TTC549 (cell line): ENCODE measurements around the gene CAMTA1.

Experiments used
- FAIRE-seq: peaks from 2 replicates; lab custom pipeline; 2012; peaks lifted over from hg19 to GRCh38; lab: Jason Lieb, UNC

The CAMTA1 gene

DNA sequence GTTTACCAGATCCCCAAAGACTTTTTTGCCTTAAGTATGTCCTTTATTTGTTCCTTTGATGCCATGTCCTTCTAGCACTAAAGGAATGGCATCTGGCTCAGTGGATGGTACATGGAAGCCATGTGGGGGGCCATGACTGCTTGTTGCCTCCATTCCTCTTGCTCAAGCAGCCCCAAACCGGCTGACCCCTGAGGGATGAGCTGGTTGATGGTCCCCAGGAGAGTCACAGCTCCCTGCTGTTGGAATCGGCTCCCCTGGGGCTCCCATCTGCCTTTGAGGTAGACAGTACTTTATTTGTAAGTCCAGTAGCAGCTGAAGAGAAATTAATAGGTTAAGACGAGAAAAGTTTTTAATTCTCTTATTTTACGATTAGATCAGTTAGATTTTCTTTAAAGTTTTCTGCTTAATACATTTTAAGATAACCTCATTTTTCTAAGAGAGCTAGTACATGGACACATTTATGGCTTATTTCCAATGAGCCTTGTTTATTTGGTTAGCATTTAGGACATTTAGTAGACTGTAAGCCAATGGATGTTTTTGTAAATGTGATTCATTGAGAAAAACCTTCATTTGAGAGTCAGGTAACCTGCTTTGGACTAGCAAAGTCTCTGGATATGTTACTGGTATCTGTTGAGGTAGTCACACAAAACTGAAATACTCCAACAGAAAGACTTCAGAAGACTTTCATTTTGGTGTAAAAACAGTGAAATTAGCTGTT lies 88.2 kb downstream of the CAMTA1 start:
- FAIRE-seq = no peak

DNA sequence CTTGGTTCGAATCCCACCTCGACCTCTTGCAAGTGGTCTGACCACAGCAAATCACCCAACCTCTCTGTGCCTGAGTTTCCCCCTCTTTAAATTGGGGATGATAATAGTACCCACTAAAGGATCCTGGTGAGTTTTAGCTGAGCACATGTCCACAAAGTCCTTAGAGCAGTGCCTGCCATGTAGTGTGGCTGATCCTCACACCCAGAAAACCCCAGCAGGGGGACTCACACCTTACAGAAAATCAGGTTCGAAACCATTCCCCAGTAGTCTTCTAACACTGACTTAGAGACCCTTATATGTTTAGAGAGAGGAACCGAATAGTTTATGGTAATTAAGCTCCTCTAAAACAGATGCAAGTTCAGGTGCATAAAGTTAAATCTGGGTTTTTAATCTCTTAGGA lies 89.0 kb downstream of the CAMTA1 start:
- FAIRE-seq = no peak

DNA sequence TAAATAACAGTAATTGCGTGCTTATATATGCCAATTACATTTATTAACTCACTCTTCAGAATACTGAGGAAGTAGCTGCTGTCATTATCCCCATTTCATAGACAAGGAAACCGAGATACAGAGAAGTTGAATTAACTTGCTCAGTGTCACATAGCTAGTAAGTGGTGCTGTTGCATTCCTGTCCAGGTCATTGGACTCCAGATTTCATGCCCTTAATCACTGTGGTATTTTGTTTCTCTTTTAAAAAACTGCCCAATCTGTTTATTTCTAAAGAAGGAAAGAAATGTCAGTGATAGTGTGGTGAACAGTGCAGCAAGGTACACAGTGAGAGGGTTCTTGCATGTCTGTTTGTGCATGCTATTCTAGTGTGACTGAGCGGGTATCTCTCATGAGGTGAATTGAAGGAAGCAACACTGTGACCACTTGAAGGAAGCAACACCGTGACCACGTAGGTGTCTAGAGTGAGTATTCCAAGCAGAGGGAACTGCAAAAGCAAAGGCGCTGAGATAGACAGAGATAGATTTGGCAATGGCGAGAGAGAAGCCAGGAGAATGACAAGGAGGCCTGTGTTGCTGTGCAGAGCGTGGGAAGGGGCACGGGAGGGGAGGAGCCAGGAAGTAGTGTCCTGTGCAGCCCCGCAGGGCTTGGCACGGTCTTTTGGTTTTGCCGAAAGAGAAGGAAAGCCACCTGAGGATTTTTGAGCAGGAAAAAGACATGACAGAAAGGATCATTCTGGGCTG lies 95.9 kb downstream of the CAMTA1 start:
- no peak for FAIRE-seq

DNA sequence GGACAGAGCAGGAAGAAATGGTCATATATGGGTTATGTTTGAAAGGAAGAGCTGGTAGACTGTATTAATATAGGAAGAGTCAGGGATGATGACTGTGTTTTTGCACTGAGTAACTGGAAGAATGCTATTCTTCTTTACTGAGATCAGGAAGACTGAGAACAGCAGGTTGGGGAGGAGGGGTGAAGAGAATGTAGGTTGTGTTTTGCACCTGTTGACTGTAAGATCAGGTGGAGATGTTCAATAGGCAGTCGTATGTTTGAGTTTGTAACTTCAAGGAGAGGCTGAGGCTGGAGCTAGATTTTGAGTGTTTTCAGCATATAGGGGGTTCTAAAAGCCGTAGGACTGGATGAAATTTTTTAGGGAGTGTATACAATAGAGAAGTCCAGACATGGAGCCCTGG lies 97.2 kb downstream of the CAMTA1 start:
- no peak for FAIRE-seq

DNA sequence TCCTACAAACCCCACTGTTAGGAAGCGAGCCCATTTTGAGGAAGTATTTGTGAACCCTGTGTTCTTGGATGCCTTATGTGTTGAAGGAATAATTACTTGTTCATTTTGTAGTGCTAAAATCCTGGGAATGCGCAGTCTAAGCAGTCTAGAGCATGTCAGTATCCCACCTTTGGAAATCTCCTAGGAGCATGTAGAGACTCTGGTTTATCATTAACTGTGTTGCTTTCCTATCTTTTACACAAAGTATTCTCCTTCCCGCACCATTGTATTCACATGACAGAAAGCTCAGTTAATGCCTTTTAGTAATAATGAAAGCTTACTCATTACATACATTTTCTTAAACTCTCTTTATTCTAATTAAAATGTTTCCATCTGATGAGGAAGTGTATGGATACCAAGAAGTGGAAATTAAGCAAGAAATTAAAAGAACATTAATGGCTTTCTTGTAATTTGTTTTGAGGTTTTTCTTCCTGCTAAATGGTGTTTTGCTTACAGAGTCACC lies 99.4 kb downstream of the CAMTA1 start:
- no peak for FAIRE-seq

DNA sequence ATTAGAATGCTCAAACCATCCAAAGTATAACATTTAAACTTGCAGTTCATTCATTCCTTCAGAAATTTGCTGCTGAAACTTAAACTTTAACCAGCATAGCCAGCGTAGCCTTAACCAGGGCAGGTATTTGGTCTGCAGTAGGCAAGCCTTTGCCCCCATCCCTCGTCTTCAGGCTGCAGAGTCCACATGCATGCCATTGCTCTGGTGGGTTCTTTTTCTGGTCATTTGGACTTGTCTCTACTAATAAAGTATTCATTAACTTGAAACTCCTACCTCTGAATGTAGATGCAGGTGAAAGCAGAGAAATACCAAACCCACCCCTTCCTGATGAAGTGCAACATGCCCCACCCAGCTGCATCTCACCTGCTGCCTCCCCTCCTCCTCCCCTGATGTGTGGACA lies 100.2 kb downstream of the CAMTA1 start:
- FAIRE-seq = no peak

DNA sequence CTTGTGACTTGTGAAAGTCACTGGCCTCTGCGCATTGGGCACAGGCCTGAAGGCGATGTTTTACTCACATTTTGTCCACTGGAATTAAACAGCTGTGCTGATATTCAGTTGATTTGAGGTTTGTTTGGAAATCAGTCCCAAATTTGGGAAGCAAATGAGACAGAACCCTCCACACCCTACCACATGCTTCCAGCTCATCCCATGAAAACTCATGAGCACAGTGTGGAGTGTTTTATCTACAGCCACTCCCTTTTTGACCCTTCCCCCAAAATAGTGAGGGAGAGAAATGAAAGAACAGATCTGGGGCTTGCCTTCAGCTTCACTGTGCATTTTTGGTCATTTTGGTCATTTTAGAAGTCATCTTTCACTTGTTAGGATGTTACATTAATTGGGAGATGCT lies 101.3 kb downstream of the CAMTA1 start:
- FAIRE-seq = no peak

DNA sequence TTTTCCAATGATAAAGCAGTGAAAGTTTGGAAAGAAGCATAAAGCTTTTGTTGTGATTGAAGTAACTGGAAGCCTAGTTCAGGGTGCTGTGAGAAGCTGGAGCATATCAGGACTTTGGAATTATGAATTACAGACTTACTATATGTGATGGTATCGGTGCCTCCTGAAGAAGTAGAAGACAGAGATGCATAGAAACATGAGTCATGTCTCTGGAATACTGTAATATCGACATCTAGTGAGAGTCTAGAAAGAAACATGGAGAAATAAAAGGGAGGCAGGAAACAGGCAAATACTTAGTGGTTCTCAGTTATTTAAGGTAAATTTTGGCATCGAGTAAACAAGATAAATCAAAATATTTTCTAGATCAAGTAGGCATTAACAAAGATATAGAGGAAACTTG lies 103.0 kb downstream of the CAMTA1 start:
- FAIRE-seq = no peak

DNA sequence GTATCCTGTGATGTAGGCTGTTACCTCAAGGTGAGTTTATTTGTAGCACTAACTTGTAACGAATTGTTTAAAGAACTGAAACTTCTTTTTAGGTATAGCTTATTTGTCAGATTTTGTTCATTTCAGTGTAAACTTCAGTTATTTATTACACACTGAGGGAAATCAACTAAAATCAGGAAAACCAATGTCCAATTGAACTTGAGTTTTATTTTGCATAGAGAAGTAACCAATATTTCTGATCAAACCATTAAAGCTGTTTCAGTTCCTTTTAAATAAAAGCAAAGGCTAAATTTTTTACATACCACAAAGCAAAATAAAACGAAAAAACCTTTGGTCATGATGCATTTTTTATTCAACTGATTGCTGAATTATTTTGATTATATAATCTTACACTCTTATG lies 103.6 kb downstream of the CAMTA1 start:
- no peak for FAIRE-seq

DNA sequence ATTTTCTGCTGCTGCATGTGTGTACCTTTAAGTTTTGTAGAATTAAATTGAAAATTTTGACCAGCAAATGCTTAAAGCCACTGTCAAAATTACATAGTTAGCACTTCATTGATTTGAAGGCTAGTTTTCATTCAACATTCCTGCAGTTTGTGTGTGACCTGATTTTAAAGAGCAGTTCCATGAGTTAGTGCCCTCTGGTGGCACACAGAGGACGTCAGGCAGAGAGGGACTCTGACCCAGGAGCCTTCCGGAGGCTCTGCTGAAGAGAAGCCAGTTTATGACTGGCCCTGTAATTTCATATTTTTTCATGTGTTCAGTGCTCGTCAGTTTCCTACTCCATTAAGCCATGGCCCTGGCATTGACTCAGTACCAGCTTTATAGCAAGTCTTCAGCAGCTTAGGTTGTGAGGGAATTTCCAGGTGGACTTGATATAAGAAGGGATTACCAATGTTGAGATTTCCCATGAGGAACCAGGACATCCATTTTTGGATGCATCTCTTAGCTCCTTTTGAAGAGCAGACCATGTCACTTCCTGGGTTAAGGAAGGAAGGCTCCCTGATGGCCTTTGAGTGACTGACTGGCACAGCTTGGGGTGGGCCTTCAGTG lies 104.7 kb downstream of the CAMTA1 start:
- peak; percentile 48 for FAIRE-seq

DNA sequence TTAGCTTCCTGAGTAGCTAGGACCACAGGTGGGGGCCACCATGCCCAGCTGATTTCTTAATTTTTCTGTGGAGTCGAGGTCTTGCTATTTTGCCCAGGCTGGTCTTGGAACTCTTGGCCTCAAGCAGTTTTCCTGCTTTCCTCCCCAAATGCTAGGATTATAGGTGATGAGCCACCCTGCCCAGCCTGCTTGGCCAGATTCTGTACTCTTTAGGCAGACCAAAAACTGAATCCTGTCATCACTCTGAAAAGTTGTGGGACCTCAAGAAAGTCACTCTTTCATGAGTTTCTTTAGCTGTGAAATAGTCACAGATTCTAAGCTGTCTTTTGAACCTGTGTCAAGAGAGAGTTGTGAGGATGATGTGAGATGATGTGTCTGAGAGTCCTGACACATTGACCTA lies 105.4 kb downstream of the CAMTA1 start:
- no peak for FAIRE-seq

DNA sequence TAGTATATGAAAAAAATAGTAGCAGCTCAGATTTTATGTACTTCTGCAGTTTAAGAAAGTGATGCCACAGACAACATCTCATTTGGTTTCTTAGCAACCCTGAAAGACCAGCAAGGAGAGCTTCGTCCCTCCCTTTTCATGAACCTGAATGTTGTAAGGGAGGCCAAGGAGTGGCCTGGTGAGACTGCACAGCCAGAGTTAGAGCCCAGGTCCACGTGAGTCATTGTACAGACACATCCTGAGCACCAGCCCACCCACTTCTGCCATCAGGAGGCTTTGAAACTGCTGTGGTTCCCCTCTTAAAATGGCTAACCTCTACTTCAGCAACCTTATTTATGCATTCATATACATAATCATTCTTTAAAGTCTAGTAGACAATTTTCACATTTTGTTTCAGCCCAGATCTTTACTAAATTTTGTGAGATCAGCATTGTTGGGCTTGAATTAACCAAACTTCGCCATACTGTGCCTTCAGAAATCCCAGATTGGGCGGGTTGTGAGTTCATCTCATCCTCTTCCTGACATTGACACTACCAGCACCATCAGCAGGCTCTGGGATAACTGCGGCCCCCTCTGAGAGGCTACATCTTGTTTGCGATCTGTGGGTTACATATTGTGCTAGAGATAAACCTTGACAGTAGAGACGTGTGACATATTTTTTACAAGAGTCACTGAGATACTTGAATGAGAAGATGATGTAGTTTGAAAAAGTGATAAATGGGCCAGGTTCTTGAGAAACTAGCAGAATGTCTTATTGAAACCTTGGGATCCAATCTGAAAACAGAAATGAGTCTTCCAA lies 106.7 kb downstream of the CAMTA1 start:
- no peak for FAIRE-seq

DNA sequence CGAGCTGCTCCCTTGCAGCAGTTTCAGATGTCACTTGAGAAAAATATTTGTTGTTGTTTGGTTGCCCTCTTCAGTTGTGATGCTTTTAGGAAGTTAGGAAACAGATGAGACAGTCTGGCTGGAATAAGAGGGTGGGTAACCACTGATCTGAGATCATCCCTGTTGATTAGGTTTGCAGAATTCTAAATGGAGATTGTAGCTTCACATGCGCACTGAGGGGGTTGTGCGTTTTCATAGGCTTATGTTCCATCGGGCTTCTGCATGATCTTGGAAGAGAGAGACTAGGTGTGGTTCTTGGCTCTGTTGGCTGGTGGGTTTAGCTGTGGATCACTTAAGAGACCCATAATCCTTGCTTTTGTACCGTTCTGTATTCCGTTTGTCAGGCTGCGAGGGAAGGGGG lies 108.1 kb downstream of the CAMTA1 start:
- FAIRE-seq = no peak

DNA sequence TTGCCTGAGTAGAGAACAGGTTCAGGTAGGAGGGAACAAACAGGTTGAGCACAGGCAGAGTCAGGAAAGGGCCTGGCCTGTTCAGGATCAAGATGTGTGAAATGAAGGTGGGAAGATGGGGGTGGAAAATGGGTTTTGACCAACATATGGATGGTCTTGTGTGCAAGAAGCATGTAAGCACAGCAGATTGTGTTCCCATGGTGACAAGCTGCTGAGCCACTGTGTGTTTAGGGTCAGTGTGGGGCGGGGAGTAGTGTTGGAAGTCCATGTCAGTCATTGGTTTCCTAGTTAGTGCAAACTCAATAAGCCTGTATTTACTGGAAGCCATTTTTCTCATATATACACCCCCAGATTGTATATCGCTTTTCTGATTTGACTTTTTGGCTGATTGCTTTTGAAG lies 111.9 kb downstream of the CAMTA1 start:
- no peak for FAIRE-seq

DNA sequence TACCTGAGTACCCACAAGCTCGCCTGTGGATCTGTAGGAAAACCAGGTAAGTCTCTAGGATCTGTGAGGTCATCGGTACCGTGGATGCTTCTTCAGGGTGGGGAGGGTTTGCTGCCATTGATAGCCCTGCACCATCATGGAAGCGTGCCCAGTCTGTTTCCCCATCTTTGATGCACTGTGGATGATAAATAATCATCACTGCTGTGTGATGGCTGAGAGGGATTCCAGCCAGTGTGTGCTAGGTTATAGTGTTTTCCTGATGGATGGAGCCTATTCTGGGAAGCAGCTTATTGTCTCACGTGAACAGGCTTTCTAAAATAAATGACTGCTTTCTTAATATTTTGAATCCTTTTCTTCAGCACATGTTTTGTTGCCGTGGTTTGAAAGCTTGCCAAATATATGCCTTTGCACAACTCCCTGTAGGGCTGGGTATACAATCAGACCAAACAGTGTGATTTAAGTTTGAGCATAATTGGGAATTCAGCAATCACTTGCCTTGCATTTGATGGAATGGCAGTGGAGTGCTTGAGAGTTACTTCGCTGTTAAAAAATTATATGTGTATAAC lies 113.8 kb downstream of the CAMTA1 start:
- no peak for FAIRE-seq

DNA sequence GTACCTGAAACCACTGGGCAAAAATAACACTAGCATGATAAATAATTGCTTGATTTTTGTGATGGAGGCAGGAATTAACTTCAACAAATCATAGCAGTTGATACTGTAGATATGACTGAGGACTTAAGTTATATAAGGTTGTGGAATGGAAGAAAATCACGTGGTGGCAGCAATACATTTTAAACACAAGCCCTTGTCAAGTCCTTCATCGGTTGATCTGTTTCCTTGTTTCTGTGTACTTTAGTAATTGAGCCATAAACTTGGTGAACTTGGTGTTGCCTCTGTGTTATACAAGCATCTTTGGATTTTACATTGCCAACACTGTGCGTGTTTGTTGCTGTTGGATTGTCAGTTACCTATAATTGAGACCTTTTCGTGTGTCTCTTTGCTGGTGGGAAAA lies 114.4 kb downstream of the CAMTA1 start:
- FAIRE-seq = no peak

DNA sequence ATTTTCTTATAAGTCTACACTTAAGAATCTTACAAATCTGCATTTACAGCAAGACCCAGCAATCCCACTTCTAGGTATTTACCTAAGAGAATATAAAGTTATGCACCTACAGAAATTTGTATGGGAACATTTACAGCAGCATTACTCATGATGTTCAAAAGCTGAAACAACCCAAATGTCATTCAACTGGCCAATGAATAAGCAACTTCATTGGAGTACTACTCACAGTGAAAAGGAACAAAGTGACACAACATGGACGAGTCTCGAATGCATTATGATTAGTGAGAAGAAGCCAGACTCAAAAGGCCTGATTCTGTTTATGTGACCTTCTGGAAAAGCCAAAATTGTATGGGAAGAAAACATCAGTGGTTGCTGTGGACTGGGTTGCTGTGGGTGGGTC lies 116.9 kb downstream of the CAMTA1 start:
- no peak for FAIRE-seq

DNA sequence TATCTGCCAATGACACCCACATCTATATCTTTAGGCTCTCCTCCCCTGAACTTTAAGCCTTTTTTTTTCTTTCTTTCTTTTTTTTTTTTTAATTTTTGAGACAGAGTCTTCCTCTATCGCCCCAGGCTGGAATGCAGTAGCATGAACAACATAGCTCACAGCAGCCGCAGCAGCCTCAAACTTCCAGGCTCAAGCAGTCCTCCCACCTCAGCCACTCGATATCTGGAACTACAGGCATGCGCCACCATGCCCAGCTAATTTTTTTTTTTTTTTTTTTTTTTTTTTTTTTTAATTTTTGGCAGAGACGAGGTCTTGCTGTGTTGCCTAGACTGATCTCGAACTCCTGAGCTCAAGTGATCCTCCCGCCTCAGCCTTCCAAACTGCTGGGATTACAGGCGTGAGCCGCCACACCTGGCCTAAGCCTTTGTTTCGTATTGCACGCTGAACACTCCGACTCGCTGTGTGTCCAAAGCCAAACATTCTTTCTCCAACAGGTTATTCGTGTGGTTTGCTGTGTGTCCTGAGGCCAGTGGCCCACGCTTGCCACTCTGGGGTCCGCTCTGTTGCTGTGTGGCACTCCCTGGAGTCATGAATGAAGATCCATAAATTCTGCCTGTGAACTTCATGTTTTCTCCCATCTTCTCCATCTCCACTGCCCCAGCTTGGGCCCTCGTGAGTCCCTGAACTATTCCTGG lies 119.4 kb downstream of the CAMTA1 start:
- FAIRE-seq = no peak

DNA sequence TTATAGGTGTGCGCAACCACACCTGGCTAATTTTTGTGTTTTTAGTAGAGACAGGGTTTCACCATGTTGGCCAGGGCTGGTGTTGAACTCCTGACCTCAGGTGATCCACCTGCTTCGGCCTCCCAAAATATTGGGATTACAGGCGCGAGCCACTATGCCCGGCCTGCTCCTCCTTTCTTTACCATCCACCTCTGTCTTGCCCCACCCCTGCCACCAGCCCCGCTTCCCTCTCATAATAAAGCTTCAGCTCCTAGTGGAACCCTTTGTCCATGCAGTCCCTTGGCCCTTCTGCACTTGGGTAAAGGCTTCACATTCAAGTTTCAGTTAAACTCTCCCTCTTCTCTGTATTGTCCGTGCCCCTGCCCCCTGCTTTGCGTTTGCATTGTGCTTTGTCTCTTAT lies 120.1 kb downstream of the CAMTA1 start:
- FAIRE-seq = no peak

DNA sequence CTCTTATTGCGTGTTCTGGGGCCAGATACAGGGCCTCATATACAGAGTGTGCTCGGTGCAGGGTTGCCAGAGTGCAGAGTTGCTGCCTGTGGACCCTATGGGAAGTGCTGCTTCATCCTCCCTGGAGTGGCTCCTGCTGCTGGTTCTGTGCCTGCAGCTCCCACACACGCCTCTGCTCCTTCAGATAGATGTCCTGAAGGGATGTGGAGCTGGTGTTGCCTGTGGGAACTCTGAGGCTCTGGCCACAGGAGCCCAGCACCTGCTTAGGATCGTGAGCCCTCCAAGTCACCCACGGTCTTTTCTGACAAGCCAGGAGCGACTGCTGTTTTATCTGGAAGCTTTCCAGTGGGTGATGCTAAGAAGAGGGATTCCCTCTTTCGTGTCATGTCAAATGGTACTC lies 120.5 kb downstream of the CAMTA1 start:
- FAIRE-seq = no peak

DNA sequence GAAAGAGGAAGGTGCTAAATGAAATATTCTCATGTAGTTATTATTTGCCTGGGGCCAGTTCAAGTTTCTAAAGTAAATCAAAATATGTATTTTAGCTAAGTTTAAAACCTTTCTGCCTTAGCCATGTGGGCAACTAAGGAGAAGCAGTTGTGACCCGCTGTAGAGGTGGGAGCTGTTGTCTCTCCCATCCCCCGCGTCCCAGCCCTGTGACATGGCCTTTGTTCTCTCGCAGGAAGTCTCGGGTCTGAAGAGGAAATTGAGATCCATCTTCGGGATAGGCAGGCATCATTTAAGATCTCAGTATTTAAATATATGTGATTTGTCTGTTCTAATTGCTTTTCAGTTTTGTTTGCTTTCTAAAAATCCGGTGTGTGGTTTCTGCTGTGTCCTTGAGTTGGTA lies 121.5 kb downstream of the CAMTA1 start:
- no peak for FAIRE-seq

DNA sequence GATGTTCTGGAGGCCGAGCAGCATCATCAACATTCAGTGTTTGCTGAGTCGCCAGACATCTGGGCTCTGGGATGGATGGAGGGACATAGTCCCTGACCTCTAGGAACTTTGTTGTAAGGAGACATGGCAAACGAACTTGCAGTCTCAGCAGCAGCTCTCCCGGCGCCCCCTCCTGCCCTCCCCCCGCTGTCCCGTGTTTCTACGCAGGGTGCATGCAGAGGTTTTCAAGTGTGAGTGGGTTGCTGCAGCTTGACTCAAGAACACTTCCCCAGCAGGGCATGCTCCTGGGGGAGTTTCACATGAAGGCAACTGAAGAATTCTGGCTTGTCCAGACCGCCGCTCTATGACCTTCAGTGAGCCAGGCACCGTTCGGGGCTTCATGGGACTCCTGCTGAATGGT lies 121.9 kb downstream of the CAMTA1 start:
- no peak for FAIRE-seq
